HCT116 (cell line): ENCODE data around the gene YIPF3. TPM values are rescaled to one million over a fixed set of nuclear protein-coding genes. Genes with fewer than 3 reads are reported as not detected.
A peak's percentile ranks its signal among the peaks of the same experiment; 100 is the strongest.

ENCODE experiments used
- ATAC-seq: fragments of 200-7000 bp; cut with Tn5 transposase; 2 replicates; pipeline ENCODE4 v1.9.1; 2020; ENCODE audit warnings: mild to moderate bottlenecking, moderate library complexity
- BruUV-seq: library from RNA; stranded (reverse); fragments of 400-500 nt; replicated peaks from 2 replicates; lab custom pipeline; 2021; lab: Mats Ljungman, UMichigan
- CTCF ChIA-PET: fragments of 300-600 bp; sonication (Branson Sonifier 250); formaldehyde crosslinking; loops from one replicate; lab custom pipeline; 2021; ENCODE audit warnings: antibody characterized with exemption; lab: Charles Lee
- POLR2A ChIA-PET: fragments of 300-600, 350-600 bp; sonication (Branson Sonifier 250); formaldehyde crosslinking; loops from one replicate; lab custom pipeline; 2021; ENCODE audit warnings: antibody characterized with exemption; lab: Charles Lee
- RAD21 ChIA-PET, 2 experiments: fragments of 300-600 bp; sonication (Branson Sonifier 250); formaldehyde crosslinking; loops; one replicate each; lab custom pipeline; 2023; ENCODE audit warnings: low total read pairs in 2 of 2; ENCODE audit not compliant: uncharacterized antibody in 2 of 2, unreplicated experiment in 2 of 2, low non-redundant PET in 1 of 2; lab: Charles Lee
- DNase-seq: peaks from one replicate; pipeline ENCODE4 v3.0.0-alpha.2; 2010; ENCODE audit warnings: low read depth, low spot score
- H2AFZ ChIP-seq: fragments of 200-600 bp; shearing (Covaris generic), sonication (generic); 2 replicates; pipeline ENCODE4 v1.6.1; 2017; ENCODE audit warnings: low read depth, mixed run types, mixed read lengths, antibody characterized with exemption, low read length; ENCODE audit not compliant: poor library complexity, severe bottlenecking
- H3K27ac ChIP-seq: 2 replicates; pipeline ENCODE4 v1.5.1; 2012; ENCODE audit warnings: low read depth, low read length
- H3K27me3 ChIP-seq: fragments of 200-600 bp; sonication (generic); 2 replicates; pipeline ENCODE4 v1.6.1; 2016; ENCODE audit warnings: mixed run types, low read length, mixed read lengths; ENCODE audit not compliant: insufficient read depth
- H3K36me3 ChIP-seq, 2 experiments: fragments of 200-500 bp in 1 of 2; fragments of 200-600 bp in 1 of 2; sonication (Bioruptor generic) in 1 of 2; sonication (generic) in 1 of 2; 2 replicates each; pipeline versions ENCODE4 v1.5.1 to v1.6.1; 2014 to 2016; ENCODE audit warnings: low read length in 2 of 2, inconsistent platforms in 1 of 2, mixed read lengths in 1 of 2, mixed run types in 1 of 2; ENCODE audit not compliant: insufficient read depth in 2 of 2, control insufficient read depth in 1 of 2
- H3K4me1 ChIP-seq, 2 experiments: fragments of 200-600 bp in 1 of 2; sonication (generic) in 1 of 2; 2 replicates each; pipeline versions ENCODE4 v1.5.1 to v1.6.1; 2012 to 2017; ENCODE audit warnings: low read length in 2 of 2, inconsistent platforms in 1 of 2, mild to moderate bottlenecking in 1 of 2, mixed read lengths in 1 of 2, mixed run types in 1 of 2, moderate library complexity in 1 of 2; ENCODE audit not compliant: insufficient read depth in 2 of 2, control insufficient read depth in 1 of 2
- H3K4me2 ChIP-seq: fragments of 200-600 bp; sonication (generic); 2 replicates; pipeline ENCODE4 v1.6.1; 2017; ENCODE audit warnings: mixed run types, low read length, mixed read lengths
- H3K4me3 ChIP-seq, 2 experiments: fragments of 200-600 bp in 1 of 2; sonication (generic) in 1 of 2; replicated peaks in 1 of 2; 2 replicates each; pipeline ENCODE4 v1.5.1; 2011 to 2016; ENCODE audit warnings: low read length in 2 of 2, control low read depth in 1 of 2, low read depth in 1 of 2, mild to moderate bottlenecking in 1 of 2, mixed read lengths in 1 of 2, mixed run types in 1 of 2
- H3K79me2 ChIP-seq: fragments of 200-600 bp; sonication (generic); 2 replicates; pipeline ENCODE4 v1.6.1; 2017; ENCODE audit warnings: mild to moderate bottlenecking, mixed run types, low read length, moderate library complexity, mixed read lengths; ENCODE audit not compliant: insufficient read depth
- H3K9ac ChIP-seq: fragments of 200-600 bp; sonication (generic); 2 replicates; pipeline ENCODE4 v1.6.1; 2016; ENCODE audit warnings: low read length, mixed read lengths
- H3K9me2 ChIP-seq: fragments of 200-600 bp; sonication (generic), shearing (Covaris generic); 2 replicates; pipeline ENCODE4 v1.6.1; 2017; ENCODE audit warnings: mixed run types, mild to moderate bottlenecking, moderate library complexity; ENCODE audit not compliant: insufficient read depth
- H3K9me3 ChIP-seq, 2 experiments: fragments of 200-500 bp in 1 of 2; fragments of 200-600 bp in 1 of 2; sonication (Bioruptor generic) in 1 of 2; sonication (generic) in 1 of 2; 2 replicates each; pipeline ENCODE4 v1.6.1; 2014 to 2017; ENCODE audit warnings: low read length in 2 of 2, mixed read lengths in 2 of 2, inconsistent platforms in 1 of 2, low read depth in 1 of 2, mild to moderate bottlenecking in 1 of 2, mixed run types in 1 of 2, moderate library complexity in 1 of 2; ENCODE audit not compliant: control insufficient read depth in 1 of 2, insufficient read depth in 1 of 2
- H4K20me1 ChIP-seq: fragments of 200-600 bp; sonication (generic), shearing (Covaris generic); 2 replicates; pipeline ENCODE4 v1.6.1; 2017; ENCODE audit warnings: mixed run types, mild to moderate bottlenecking, moderate library complexity; ENCODE audit not compliant: insufficient read depth
- ATF3 ChIP-seq: IDR thresholded peaks from 2 replicates; pipeline ENCODE4 v1.6.1; 2012
- EZH2 ChIP-seq: fragments of 200-600 bp; sonication (generic); IDR thresholded peaks from 2 replicates; pipeline ENCODE4 v1.6.1; 2017; ENCODE audit warnings: antibody characterized with exemption, mixed run types
- FOSL1 ChIP-seq: IDR thresholded peaks from 2 replicates; pipeline ENCODE4 v1.6.1; 2012; ENCODE audit warnings: low read depth
- JUND ChIP-seq: IDR thresholded peaks from 2 replicates; pipeline ENCODE4 v1.6.1; 2012
- POLR2A ChIP-seq: IDR thresholded peaks from 2 replicates; pipeline ENCODE4 v1.7.0; 2011; ENCODE audit warnings: borderline replicate concordance; ENCODE audit not compliant: insufficient read depth, insufficient read length; ENCODE audit errors: extremely low read depth
- POLR2AphosphoS5 ChIP-seq: IDR thresholded peaks from 2 replicates; pipeline ENCODE4 v1.6.1; 2011; ENCODE audit warnings: mild to moderate bottlenecking, low read depth, low read length, moderate library complexity
- SIN3A ChIP-seq: IDR thresholded peaks from 2 replicates; pipeline ENCODE4 v1.6.1; 2012; ENCODE audit warnings: low read depth
- SP1 ChIP-seq: IDR thresholded peaks from 2 replicates; pipeline ENCODE4 v1.6.1; 2012; ENCODE audit warnings: low read depth
- TCF7L2 ChIP-seq: IDR thresholded peaks from 2 replicates; pipeline ENCODE4 v1.7.0; 2011; ENCODE audit warnings: borderline replicate concordance, inconsistent platforms; ENCODE audit not compliant: insufficient read depth, insufficient read length; ENCODE audit errors: extremely low read depth
- ZBTB33 ChIP-seq: IDR thresholded peaks from 2 replicates; pipeline ENCODE4 v1.6.1; 2011; ENCODE audit warnings: mild to moderate bottlenecking, low read length, moderate library complexity; ENCODE audit not compliant: insufficient replicate concordance; ENCODE audit errors: extremely low read depth
- ZFX ChIP-seq: fragments of 450-650 bp; IDR thresholded peaks from 2 replicates; pipeline ENCODE4 v1.6.1; 2017
- ZNF274 ChIP-seq: fragments of 200-500 bp; sonication (Bioruptor generic); IDR thresholded peaks from 2 replicates; pipeline ENCODE4 v1.6.1; 2014; ENCODE audit warnings: mild to moderate bottlenecking, low read depth, low read length, inconsistent platforms
- intact Hi-C: fragments of 100-400 bp; cut with micrococcal nuclease; formaldehyde crosslinking; loops from 2 replicates; pipeline ENCODE4 v1.10.0; 2022
- total RNA-seq: library from RNA; stranded (reverse); gene quantifications from one replicate; pipeline ENCODE4 v1.2.1, GENCODE V29; 2021; ENCODE audit not compliant: unreplicated experiment

The YIPF3 gene
- total RNA-seq, 1 experiment from 2014 or later: 84.5 TPM

DNA sequence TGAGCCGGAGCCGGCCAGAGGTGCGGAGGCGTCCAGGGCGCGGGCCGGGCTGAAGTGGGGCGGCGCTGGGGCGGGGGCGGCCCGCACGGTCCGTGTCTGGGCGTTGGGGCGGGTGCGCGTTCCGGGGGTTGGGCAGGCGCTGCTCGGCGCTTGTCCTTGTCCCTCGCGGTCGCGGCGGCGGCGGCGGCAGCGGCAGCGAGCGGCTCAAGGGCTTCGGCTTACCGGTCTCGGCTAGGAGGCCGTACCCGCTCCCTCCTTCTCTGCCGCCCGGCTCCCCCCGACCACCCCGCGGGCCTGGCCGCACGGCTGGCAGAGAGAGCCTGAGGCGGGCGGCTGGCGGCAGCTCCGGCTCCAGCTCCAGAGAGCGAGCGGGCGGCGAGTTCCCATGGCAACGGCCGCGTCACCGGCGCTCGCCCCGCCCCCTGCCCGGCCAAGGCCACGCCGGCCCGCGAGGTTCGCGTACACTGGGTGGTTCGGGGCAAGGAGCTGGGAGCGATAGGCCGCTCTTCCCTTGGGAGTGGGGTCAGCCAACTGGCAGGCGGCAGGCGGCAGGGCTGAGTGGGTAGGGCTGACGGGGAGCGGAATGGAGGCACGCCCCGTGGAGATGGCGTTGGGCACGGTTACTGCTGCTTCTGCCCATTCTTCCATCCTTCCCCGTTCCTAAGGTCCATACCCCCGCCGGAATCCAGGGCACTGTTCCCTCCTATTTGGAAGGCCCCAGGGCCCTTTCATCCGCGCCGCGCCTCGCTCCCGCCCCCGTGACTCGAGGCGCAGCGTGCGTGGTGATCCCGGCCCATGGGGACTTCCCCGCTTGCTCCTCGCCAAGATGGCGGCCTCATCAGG lies 6.5 kb downstream of the YIPF3 start, which contains the start of gene LRRC73:
Gene LRRC73, minus strand, starts transcription at position 363 of the 843 bp plus-strand sequence. CDS start 561 bp downstream, outside the sequence.
- H3K9ac ChIP-seq: peak within 1 kb of the TSS; percentile 63
- H3K9me3 ChIP-seq: no peaks in the 10 kb centered on the region
- ChIA-PET CTCF (interaction anchor here (1.3 to 1.7 kb wide), 2 partner anchors 14 to 53 kb away, joined by 3 to 10 read pairs; no protein-coding TSS in a partner anchor), RAD21 (interaction anchor here (0.6 to 1.1 kb wide), 3 partner anchors 14 to 569 kb away, joined by 3 to 5 read pairs (median 3); partner anchors contain the start of gene DLK2 (in 1 of the 2)), POLR2A (interaction anchor here (0.8 kb wide), 1 partner anchor 18 kb away, joined by 3 read pairs; no protein-coding TSS in a partner anchor)
- H3K4me1 ChIP-seq: peaks cover 10 to 23% of the 10 kb centered on the region in 2 experiments; a peak in 3 of 4 replicates
- TF ChIP-seq TCF7L2: no peak
- no peak for TF ChIP-seq ZBTB33
- TF ChIP-seq ZNF274: no peak
- TF ChIP-seq SIN3A: peak; percentile 20; the same call in 1 of the 2 replicates
- no peak for TF ChIP-seq JUND
- no peak for TF ChIP-seq ATF3
- peak; percentile 58 for TF ChIP-seq POLR2AphosphoS5
- TF ChIP-seq FOSL1: no peak
- TF ChIP-seq POLR2A: peak; percentile 47
- no peak for TF ChIP-seq SP1
- TF ChIP-seq EZH2: no peak
- no peak for TF ChIP-seq ZFX
- no peak within 1 kb of the TSS for H2AFZ ChIP-seq
- H3K79me2 ChIP-seq: peaks cover 9% of the 10 kb centered on the region
- peak; percentile 46 for DNase-seq
- H3K9me2 ChIP-seq: no peaks in the 10 kb centered on the region
- peak; percentile 86 for ATAC-seq
- no peaks in the 10 kb centered on the region for H3K27me3 ChIP-seq
- peak within 1 kb of the TSS; percentile 42; the same call in 1 of the 2 replicates for H3K27ac ChIP-seq
- H4K20me1 ChIP-seq: no peaks in the 10 kb centered on the region
- peak within 1 kb of the TSS; percentile 45 to 64 for H3K4me3 ChIP-seq
- peaks cover 20 to 25% of the 10 kb centered on the region in 2 experiments; a peak in 3 of 4 replicates for H3K36me3 ChIP-seq
- intact Hi-C loops: loop anchor here (10.0 kb wide), 1 partner anchor 145 kb away; the partner anchor contains the start of gene ZNF318
- BruUV-seq: no TSS peak
- peak within 1 kb of the TSS; percentile 88 for H3K4me2 ChIP-seq
